GM23338 (cell line): ENCODE results near the gene PRKCQ. TPM values are rescaled to one million over a fixed set of nuclear protein-coding genes. Genes with fewer than 3 reads are reported as not detected.

ENCODE experiments used
- ATAC-seq: fragments of 200-7000 bp; cut with Tn5 transposase; 3 replicates; pipeline ENCODE4 v1.9.1; 2020
- DNase-seq: peaks from one replicate; pipeline ENCODE4 v3.0.0-alpha.2; 2015; ENCODE audit warnings: low spot score
- H2AFZ ChIP-seq: fragments of 200-600 bp; sonication (generic); 2 replicates; pipeline ENCODE4 v1.8.0; 2016; ENCODE audit warnings: antibody characterized with exemption, mild to moderate bottlenecking, moderate library complexity
- H3F3A ChIP-seq: fragments of 200-600 bp; sonication (generic); replicated peaks from 2 replicates; pipeline ENCODE4 v1.8.0; 2017; ENCODE audit warnings: antibody characterized with exemption, mixed run types, low read depth
- H3K27ac ChIP-seq: fragments of 200-600 bp; sonication (generic); 2 replicates; pipeline ENCODE4 v1.6.1; 2016; ENCODE audit warnings: low read depth
- H3K27me3 ChIP-seq: fragments of 200-600 bp; sonication (generic); 2 replicates; pipeline ENCODE4 v1.8.0; 2016; ENCODE audit warnings: mild to moderate bottlenecking, mixed run types, moderate library complexity; ENCODE audit not compliant: insufficient read depth
- H3K36me3 ChIP-seq: fragments of 200-600 bp; sonication (generic); 2 replicates; pipeline ENCODE4 v1.8.0; 2016; ENCODE audit warnings: mild to moderate bottlenecking; ENCODE audit not compliant: insufficient read depth
- H3K4me1 ChIP-seq: fragments of 200-600 bp; sonication (generic); 2 replicates; pipeline ENCODE4 v1.8.0; 2016; ENCODE audit warnings: mild to moderate bottlenecking, moderate library complexity; ENCODE audit not compliant: insufficient read depth
- H3K4me2 ChIP-seq: fragments of 200-600 bp; sonication (generic); 2 replicates; pipeline ENCODE4 v1.7.1; 2017; ENCODE audit warnings: mixed run types
- H3K4me3 ChIP-seq: fragments of 200-600 bp; sonication (generic); 2 replicates; pipeline ENCODE4 v1.6.1; 2016; ENCODE audit warnings: mixed run types
- H3K79me2 ChIP-seq: fragments of 200-600 bp; sonication (generic); replicated peaks from 2 replicates; pipeline ENCODE4 v1.8.0; 2017; ENCODE audit warnings: mild to moderate bottlenecking; ENCODE audit not compliant: insufficient read depth
- H3K9me2 ChIP-seq: fragments of 200-600 bp; sonication (generic); 2 replicates; pipeline ENCODE4 v1.8.0; 2017; ENCODE audit not compliant: insufficient read depth
- H4K20me1 ChIP-seq: fragments of 200-600 bp; sonication (generic); replicated peaks from 2 replicates; pipeline ENCODE4 v1.8.0; 2017; ENCODE audit warnings: mild to moderate bottlenecking; ENCODE audit not compliant: insufficient read depth
- H3K27ac Mint-ChIP-seq: 2 replicates; pipeline ENCODE4 v1.8.0; 2020; ENCODE audit warnings: inconsistent platforms, mild to moderate bottlenecking, moderate library complexity, mixed read lengths
- H3K27me3 Mint-ChIP-seq: 3 replicates; pipeline ENCODE4 v1.8.0; 2022; ENCODE audit warnings: low read depth, mild to moderate bottlenecking, moderate library complexity, mixed read lengths, inconsistent platforms; ENCODE audit not compliant: insufficient read depth, poor library complexity
- H3K36me3 Mint-ChIP-seq: 3 replicates; pipeline ENCODE4 v1.8.0; 2021; ENCODE audit warnings: low read depth, mild to moderate bottlenecking, inconsistent platforms, moderate library complexity, mixed read lengths
- H3K4me1 Mint-ChIP-seq: 3 replicates; pipeline ENCODE4 v1.8.0; 2020; ENCODE audit warnings: mild to moderate bottlenecking, inconsistent platforms, mixed read lengths
- H3K4me3 Mint-ChIP-seq: 3 replicates; pipeline ENCODE4 v1.8.0; 2021; ENCODE audit warnings: moderate library complexity, mild to moderate bottlenecking, inconsistent platforms, mixed read lengths
- H3K9me3 Mint-ChIP-seq: 3 replicates; pipeline ENCODE4 v1.8.0; 2020; ENCODE audit warnings: moderate library complexity, mild to moderate bottlenecking, inconsistent platforms, mixed read lengths
- ETS1 ChIP-seq: IDR thresholded peaks from 2 replicates; pipeline ENCODE4 v1.6.1; 2016; ENCODE audit warnings: antibody characterized with exemption
- POLR2AphosphoS5 ChIP-seq: IDR thresholded peaks from 2 replicates; pipeline ENCODE4 v1.6.1; 2016; ENCODE audit warnings: antibody characterized with exemption, low read depth
- REST ChIP-seq: IDR thresholded peaks from one replicate; pipeline ENCODE4 v1.6.1; 2018; ENCODE audit warnings: antibody characterized with exemption; ENCODE audit not compliant: unreplicated experiment
- ZNF114 ChIP-seq: fragments of 250-450 bp; sonication (Bioruptor Pico); IDR thresholded peaks from 2 replicates; pipeline ENCODE4 v1.5.0; 2020; ENCODE audit warnings: mild to moderate bottlenecking, moderate library complexity
- polyA plus RNA-seq: library from polyadenylated mRNA; unstranded; fragments of >200 nt; fragmentation: Nextera tagmentation; extraction: Ambion mirVana; gene quantifications from 2 replicates; pipeline ENCODE4 v1.2.1, GENCODE V29; 2016
- total RNA-seq: library from RNA; depleted of rRNA; stranded (reverse); fragments of >200 nt; shearing (Covaris generic); gene quantifications from 2 replicates; pipeline ENCODE4 v1.2.3, GENCODE V29; 2014
- TF ChIP-seq, protein P1 (sequence below): fragments of 250-450 bp; sonication (Bioruptor Pico); IDR thresholded peaks from 2 replicates; pipeline ENCODE4 v1.5.0; 2020; ENCODE audit warnings: mild to moderate bottlenecking, moderate library complexity

The PRKCQ gene
- total and polyA plus RNA-seq, 2 experiments from 2014 or later: 12.6 to 28.5 TPM

GRCh38 chr10:6543431-6544005 is 36.6 kb downstream of the PRKCQ start:
- no peak overlapping the region for H2AFZ ChIP-seq
- TF ChIP-seq ETS1: no peak
- TF ChIP-seq ZNF114 (CRISPR knock-in tag): no peak
- TF ChIP-seq, protein P1, sequence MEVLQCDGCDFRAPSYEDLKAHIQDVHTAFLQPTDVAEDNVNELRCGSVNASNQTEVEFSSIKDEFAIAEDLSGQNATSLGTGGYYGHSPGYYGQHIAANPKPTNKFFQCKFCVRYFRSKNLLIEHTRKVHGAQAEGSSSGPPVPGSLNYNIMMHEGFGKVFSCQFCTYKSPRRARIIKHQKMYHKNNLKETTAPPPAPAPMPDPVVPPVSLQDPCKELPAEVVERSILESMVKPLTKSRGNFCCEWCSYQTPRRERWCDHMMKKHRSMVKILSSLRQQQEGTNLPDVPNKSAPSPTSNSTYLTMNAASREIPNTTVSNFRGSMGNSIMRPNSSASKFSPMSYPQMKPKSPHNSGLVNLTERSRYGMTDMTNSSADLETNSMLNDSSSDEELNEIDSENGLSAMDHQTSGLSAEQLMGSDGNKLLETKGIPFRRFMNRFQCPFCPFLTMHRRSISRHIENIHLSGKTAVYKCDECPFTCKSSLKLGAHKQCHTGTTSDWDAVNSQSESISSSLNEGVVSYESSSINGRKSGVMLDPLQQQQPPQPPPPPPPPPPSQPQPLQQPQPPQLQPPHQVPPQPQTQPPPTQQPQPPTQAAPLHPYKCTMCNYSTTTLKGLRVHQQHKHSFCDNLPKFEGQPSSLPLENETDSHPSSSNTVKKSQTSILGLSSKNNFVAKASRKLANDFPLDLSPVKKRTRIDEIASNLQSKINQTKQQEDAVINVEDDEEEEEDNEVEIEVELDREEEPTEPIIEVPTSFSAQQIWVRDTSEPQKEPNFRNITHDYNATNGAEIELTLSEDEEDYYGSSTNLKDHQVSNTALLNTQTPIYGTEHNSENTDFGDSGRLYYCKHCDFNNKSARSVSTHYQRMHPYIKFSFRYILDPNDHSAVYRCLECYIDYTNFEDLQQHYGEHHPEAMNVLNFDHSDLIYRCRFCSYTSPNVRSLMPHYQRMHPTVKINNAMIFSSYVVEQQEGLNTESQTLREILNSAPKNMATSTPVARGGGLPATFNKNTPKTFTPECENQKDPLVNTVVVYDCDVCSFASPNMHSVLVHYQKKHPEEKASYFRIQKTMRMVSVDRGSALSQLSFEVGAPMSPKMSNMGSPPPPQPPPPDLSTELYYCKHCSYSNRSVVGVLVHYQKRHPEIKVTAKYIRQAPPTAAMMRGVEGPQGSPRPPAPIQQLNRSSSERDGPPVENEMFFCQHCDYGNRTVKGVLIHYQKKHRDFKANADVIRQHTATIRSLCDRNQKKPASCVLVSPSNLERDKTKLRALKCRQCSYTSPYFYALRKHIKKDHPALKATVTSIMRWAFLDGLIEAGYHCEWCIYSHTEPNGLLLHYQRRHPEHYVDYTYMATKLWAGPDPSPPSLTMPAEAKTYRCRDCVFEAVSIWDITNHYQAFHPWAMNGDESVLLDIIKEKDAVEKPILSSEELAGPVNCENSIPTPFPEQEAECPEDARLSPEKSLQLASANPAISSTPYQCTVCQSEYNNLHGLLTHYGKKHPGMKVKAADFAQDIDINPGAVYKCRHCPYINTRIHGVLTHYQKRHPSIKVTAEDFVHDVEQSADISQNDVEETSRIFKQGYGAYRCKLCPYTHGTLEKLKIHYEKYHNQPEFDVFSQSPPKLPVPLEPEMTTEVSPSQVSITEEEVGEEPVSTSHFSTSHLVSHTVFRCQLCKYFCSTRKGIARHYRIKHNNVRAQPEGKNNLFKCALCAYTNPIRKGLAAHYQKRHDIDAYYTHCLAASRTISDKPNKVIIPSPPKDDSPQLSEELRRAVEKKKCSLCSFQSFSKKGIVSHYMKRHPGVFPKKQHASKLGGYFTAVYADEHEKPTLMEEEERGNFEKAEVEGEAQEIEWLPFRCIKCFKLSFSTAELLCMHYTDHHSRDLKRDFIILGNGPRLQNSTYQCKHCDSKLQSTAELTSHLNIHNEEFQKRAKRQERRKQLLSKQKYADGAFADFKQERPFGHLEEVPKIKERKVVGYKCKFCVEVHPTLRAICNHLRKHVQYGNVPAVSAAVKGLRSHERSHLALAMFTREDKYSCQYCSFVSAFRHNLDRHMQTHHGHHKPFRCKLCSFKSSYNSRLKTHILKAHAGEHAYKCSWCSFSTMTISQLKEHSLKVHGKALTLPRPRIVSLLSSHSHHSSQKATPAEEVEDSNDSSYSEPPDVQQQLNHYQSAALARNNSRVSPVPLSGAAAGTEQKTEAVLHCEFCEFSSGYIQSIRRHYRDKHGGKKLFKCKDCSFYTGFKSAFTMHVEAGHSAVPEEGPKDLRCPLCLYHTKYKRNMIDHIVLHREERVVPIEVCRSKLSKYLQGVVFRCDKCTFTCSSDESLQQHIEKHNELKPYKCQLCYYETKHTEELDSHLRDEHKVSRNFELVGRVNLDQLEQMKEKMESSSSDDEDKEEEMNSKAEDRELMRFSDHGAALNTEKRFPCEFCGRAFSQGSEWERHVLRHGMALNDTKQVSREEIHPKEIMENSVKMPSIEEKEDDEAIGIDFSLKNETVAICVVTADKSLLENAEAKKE (CRISPR knock-in tag): no peak
- TF ChIP-seq POLR2AphosphoS5: no peak
- TF ChIP-seq REST: no peak
- H3K4me2 ChIP-seq: peak overlapping the region; percentile 40
- Mint-ChIP-seq H3K27ac (no peak overlapping the region), H3K4me3 (no peak overlapping the region), H3K9me3 (no peaks in the 10 kb centered on the region), H3K36me3 (no peaks in the 10 kb centered on the region), H3K4me1 (peaks cover 18% of the 10 kb centered on the region), H3K27me3 (peaks cover 2% of the 10 kb centered on the region)
- H4K20me1 ChIP-seq: peaks cover 13% of the 10 kb centered on the region
- peaks cover 5% of the 10 kb centered on the region; the same call in 1 of the 2 replicates for H3F3A ChIP-seq
- ATAC-seq (no peak; the same call in 2 of the 3 replicates), DNase-seq (no peak)
- peaks cover 23% of the 10 kb centered on the region; the same call in 1 of the 2 replicates for H3K79me2 ChIP-seq
- H3K4me1 ChIP-seq: peaks cover 14% of the 10 kb centered on the region
- no peaks in the 10 kb centered on the region for H3K9me2 ChIP-seq
- H3K4me3 ChIP-seq: no peak overlapping the region
- no peaks in the 10 kb centered on the region for H3K36me3 ChIP-seq
- H3K27me3 ChIP-seq: no peaks in the 10 kb centered on the region
- peak overlapping the region; percentile 12; the same call in 1 of the 2 replicates for H3K27ac ChIP-seq
